Measurements from ENCODE around the gene OSGIN1.

OSGIN1 gene

DNA sequence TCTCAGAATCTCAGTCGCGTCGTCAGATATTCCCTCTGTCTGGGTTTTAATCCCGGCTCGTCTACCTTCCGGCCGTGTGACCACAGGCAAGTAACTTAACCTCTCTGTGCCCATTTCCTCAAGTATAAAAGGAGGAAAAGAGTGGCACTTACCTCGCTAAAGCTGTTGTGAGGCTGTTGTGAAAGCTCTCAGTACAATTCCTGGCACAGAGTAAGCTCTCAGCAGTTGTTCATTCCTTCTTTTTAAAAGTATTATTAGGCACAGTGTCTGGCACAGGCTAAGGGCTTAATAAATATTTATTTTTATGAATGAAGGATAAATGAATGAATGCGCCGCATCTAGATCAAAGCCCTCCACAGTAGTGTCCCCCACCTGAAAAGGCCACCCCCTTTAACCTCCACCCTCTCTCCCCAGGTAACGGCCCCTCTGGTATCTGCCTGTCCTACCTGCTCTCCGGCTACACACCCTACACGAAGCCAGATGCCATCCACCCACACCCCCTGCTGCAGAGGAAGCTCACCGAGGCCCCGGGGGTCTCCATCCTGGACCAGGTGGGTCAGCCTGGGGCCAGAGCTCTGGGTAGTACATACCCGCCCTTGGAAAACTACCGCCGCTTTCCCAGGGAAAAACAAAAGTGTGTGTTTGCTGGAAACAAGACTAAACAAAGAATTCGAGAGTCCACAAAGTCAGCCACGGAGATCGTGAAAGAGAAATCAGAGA, 6.0 kb downstream of the OSGIN1 start:
- no peak for DNase-seq

- DNase-seq, result no peak
Measured at GRCh38 chr16:83959656-83960434, 6.8 kb downstream of the OSGIN1 start.

DNA sequence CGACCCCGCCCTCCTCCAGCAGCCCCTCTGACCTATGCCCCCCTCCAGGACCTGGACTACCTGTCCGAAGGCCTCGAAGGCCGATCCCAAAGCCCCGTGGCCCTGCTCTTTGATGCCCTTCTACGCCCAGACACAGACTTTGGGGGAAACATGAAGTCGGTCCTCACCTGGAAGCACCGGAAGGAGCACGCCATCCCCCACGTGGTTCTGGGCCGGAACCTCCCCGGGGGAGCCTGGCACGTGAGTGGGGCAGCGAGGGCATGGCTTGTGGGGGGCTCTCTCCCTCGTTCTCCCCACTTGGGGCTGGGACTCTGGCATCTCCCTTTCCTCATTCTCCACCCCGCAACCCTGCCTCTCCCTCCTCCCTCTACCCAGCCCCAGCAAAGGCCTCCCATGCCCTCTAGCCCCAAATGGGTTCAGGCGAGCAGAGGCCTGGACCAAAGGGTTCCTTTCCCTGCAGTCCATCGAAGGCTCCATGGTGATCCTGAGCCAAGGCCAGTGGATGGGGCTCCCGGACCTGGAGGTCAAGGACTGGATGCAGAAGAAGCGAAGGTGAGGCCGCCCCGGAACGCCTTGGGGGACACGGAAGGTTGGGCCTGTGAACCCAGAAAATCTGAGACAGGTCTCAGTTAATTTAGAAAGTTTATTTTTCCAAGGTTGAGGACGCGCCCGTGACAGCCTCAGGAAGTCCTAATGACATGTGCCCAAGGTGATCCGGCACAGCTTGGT, 7.6 kb downstream of the OSGIN1 start:
- no peak for DNase-seq

- no peak for DNase-seq
Measured at GRCh38 chr16:83961591-83961990, 8.6 kb downstream of the OSGIN1 start.

DNA sequence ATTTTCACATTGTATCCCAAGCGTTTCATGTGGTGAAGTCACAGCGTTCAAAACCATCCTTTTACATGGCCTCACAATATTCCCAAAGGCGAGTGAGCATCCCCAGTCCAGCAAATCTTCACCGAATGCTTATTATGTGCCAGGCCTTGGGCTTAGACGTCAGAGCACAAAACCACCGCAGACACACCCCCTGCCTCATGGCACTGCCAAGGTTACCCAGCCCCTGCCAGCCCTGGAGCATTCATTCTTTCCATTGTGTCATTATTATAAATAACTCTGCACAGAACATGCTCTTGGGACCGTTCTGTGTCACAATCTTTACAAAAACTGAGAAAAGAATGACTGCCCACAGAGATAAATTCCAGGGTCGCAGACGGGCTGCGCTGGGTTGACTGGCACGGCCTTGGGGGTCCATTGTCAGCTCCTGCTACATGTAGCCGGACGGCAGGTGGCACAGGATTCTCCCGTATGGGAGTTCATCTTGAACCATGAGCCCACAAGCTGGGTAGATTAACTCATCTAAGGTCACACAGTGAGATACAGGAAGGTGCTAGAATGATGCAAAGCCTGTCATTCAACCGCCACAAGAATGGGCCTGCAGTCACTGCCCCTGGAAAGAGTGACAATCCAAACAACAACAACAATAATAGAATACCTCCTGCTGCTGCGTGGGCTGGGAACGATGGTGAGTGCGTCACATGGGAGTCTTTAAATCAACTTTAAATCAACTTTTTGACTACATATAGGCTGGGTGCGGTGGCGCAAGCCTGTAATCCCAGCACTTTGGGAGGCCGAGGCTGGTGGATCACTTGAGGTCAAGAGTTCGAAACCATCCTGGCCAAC, 10.5 kb downstream of the OSGIN1 start:
- DNase-seq, result no peak

DNA sequence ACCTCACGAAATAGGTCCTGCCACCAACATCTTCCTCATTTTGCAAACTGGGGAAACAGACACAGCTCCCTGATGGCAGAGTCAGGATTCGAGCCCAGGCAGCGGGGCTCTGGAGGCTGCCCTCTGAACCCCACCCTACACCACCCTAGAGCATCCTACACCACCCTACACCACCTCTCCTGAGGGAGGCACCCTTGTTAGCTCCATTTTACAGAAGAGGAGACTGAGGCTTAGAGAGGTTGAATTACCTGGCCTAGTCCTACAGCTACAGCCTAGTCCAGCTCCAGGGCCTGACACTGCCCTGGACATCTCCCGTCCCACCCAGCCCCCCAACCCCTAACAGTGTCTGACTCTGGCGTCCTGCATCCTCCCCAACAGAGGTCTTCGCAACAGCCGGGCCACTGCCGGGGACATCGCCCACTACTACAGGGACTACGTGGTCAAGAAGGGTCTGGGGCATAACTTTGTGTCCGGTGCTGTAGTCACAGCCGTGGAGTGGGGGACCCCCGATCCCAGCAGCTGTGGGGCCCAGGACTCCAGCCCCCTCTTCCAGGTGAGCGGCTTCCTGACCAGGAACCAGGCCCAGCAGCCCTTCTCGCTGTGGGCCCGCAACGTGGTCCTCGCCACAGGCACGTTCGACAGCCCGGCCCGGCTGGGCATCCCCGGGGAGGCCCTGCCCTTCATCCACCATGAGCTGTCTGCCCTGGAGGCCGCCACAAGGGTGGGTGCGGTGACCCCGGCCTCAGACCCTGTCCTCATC, 11.8 kb downstream of the OSGIN1 start:
- no peak for DNase-seq

GRCh38 chr16:83965444-83966152, 12.6 kb downstream of the OSGIN1 start:
- DNase-seq, result no peak

DNA sequence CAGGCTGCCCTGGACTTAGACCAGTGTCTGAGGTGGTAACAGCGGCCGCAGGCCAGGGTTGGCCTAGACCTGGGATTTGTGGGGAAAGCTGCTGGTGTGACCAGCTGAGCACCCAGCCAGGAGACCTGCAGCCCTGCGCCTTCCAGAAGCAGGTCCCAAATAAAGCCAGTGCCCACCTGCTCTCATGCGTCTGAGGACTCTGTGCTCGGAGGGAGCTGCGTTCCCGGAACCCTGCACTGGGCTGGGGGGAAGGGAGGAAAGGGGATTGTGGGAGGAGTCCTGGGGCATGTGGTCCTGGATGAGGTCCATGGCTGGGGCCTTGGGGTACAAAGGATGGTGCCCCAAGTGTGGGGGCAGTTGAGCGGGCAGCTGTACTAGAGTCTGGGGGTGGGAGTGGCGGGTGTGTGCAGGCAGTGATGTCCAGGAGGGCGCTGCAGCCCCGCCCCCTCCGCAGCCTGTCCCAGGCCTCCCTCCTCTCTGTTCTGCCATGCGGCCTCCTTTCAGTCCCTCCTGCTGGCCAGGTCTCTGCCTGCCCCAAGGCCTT, 13.2 kb downstream of the OSGIN1 start:
- DNase-seq, result no peak

DNA sequence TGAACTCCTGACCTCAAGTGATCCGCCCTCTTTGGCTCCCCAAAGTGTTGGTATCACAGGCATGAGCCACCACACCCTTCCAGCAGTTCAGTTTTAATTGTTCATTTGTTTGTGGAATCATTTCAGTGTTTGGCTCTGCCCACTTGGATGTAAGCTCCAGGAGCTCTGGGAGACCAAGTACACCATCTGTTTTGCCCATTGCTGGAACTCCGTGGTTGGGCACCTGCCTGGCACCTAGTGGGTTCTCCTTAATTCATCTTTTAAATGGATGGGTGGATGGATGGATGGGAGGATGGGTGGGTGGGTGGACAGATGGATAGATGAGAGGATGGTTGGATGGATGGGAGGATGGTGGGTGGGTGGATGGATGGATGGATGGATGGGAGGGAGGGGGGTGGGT, 14.1 kb downstream of the OSGIN1 start:
- no peak for DNase-seq

DNA sequence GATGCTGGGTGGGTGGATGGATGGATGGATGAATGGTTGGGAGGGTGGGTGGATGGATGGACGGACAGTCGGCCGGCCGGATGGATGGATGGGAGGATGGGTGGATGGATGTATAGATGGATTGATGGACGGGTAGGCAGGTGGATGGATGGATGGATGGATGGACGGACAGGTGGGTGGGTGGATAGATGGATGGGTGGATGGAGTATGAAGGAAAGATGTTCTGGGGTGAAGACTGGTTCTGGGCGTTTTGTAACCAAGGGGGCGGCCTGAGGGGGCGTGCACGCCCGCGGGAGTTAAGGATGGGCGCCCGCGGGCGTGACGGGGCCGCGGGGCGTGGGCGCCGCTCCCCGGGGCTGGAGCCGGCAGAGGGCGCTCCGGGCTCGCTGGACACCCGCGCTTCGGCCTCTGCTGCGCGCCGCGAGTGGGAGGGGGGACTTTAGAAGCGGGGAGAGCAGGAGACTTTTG, 14.8 kb downstream of the OSGIN1 start, which contains the start of gene NECAB2:
Gene NECAB2 (plus strand): TSS at position 407 of the 468 bp plus-strand sequence. CDS start 405 bp downstream, outside the sequence.
- peak; percentile 16 for DNase-seq

- no peak for DNase-seq
Measured at GRCh38 chr16:83968306-83968851, 15.3 kb downstream of the OSGIN1 start.

- DNase-seq, result no peak
Measured at GRCh38 chr16:83968891-83969649, 16.0 kb downstream of the OSGIN1 start.

- DNase-seq, result no peak
Measured at GRCh38 chr16:83969771-83970429, 16.9 kb downstream of the OSGIN1 start.

DNA sequence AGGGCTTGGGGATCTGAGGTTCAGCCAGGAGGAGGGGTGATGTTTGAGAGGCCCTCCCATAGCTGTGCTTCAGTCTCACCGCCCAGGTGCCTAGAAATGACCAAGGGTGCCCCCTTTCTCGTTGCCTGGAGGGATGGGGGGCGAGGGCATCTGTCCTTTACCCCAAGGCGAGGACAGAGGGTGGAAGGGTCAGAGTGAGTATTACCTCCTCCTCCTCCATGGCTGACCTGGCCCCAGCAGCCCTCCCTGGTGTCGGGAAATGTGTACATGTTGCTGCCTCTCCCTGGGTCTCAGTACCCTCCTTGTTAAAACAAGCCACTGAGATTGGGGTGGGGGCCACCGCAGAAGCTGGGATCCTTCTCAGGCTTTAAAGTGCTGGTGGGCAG, 17.4 kb downstream of the OSGIN1 start:
- no peak for DNase-seq

- no peak for DNase-seq
Measured at GRCh38 chr16:83971165-83972130, 18.4 kb downstream of the OSGIN1 start.

DNA sequence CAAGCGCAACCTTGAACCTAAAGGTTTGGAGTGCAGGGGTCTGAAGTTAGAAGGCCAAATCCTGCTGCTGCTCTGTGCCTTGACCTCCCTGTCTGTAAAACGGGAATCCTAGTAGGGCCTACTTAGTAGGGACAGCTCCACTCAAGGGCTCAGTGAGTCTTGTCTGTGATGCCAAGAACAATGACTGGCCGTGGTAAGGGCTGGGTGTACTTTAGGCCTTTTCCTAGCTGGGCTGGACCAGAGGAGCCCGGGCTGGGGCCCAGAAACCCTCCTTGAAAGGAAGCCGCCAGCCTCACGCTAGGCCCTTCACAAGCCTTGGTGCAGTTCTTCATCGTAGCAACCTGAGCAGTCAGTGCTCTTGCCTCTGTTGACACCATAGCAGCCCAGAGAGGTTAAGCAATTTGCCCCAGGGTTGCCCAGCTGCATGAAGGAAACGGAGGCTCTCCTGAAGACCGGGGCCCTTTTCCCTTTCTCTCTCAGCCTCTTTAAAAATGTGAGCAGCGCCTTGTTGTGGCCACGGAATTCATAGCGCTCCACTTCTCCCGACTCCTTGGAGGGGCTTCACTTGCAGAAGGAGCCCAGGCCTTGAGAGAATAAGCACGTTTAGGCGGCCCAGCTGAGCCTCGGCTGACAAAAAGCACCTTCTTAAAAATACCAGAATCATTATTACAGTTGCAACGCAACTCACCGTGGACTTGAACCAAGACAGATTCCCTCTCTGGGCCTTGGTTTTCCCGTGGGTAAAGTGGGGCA, 19.4 kb downstream of the OSGIN1 start:
- no peak for DNase-seq

DNA sequence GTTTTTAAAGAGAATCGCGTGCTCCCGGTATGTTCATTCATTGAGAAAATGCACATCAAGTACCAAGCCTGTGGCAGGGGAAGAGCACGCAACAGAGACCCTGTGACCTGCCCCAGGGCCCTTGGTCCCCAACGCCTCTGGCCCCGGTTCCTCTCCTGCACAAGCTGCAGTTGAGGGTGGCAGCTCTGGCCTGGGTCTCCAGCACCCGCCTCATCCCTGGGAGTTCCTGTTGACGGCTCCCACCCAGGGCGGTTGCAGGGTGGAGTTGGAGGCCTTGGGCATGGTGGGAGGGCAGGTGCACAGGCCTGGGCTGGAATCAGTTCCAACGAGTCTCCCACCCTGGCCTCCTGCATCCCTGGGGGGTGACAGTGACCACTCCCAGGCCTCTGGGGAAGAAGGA, 20.0 kb downstream of the OSGIN1 start:
- DNase-seq, result no peak

Data from fibroblast of skin of right quadriceps (primary cell).